ENCODE data around the gene RNF183. TPM values are rescaled to one million over a fixed set of nuclear protein-coding genes. Genes with fewer than 3 reads are reported as not detected.

RNF183 gene
- not detected for total RNA-seq

GRCh38 chr9:113302792-113303418 lies at the start of gene RNF183:
Gene RNF183, minus strand, starts transcription at chr9:113303376. Its CDS starts 5,192 bp downstream, at chr9:113298184.
- no peak for DNase-seq

GRCh38 chr9:113352411-113352810 lies 49.2 kb upstream of the RNF183 start:
- no peak for DNase-seq

GRCh38 chr9:113352006-113352405 lies 48.8 kb upstream of the RNF183 start:
- no peak for DNase-seq

- no peak for DNase-seq
Measured at GRCh38 chr9:113350937-113351336, 47.8 kb upstream of the RNF183 start.

- no peak for DNase-seq
Measured at GRCh38 chr9:113350107-113350661, 47.0 kb upstream of the RNF183 start.

- DNase-seq: peak; percentile 8
Measured at GRCh38 chr9:113349445-113350094, 46.4 kb upstream of the RNF183 start, which contains the start of gene BSPRY. Gene BSPRY, plus strand, starts transcription at chr9:113349541. Its CDS starts 39 bp downstream, at chr9:113349580.

GRCh38 chr9:113349066-113349444 lies 45.9 kb upstream of the RNF183 start:
- no peak for DNase-seq

GRCh38 chr9:113348437-113348836 lies 45.3 kb upstream of the RNF183 start:
- DNase-seq: no peak

- DNase-seq: no peak
Measured at GRCh38 chr9:113345671-113346070, 42.5 kb upstream of the RNF183 start.

- no peak for DNase-seq
Measured at GRCh38 chr9:113345190-113345589, 42.0 kb upstream of the RNF183 start.

- no peak for DNase-seq
Measured at GRCh38 chr9:113343732-113344231, 40.6 kb upstream of the RNF183 start.

- DNase-seq: no peak
Measured at GRCh38 chr9:113341712-113342410, 38.7 kb upstream of the RNF183 start.

GRCh38 chr9:113340011-113340699 lies 37.0 kb upstream of the RNF183 start, which contains the start of gene WDR31:
Gene WDR31, minus strand, starts transcription at chr9:113340275. Its CDS starts 8,253 bp downstream, at chr9:113332022.
- peak; percentile 55 for DNase-seq

- no peak for DNase-seq
Measured at GRCh38 chr9:113337714-113338113, 34.5 kb upstream of the RNF183 start.

GRCh38 chr9:113331780-113332179 lies 28.6 kb upstream of the RNF183 start:
- DNase-seq: no peak

- DNase-seq: no peak
Measured at GRCh38 chr9:113328045-113328782, 25.0 kb upstream of the RNF183 start.

- no peak for DNase-seq
Measured at GRCh38 chr9:113326230-113326629, 23.1 kb upstream of the RNF183 start.

GRCh38 chr9:113322671-113323070 lies 19.5 kb upstream of the RNF183 start:
- DNase-seq: no peak

- no peak for DNase-seq
Measured at GRCh38 chr9:113320051-113320450, 16.9 kb upstream of the RNF183 start.

GRCh38 chr9:113319054-113319453 lies 15.9 kb upstream of the RNF183 start:
- no peak for DNase-seq

GRCh38 chr9:113317777-113318176 lies 14.6 kb upstream of the RNF183 start:
- DNase-seq: no peak

GRCh38 chr9:113316030-113316429 lies 12.9 kb upstream of the RNF183 start:
- DNase-seq: no peak

All from effector CD4-positive, alpha-beta T cell (primary cell).